GM12878 (cell line): ENCODE measurements around the gene LSMEM2. TPM values are rescaled to one million over a fixed set of nuclear protein-coding genes. Genes with fewer than 3 reads are reported as not detected.

Experiments used
- ATAC-seq: fragments of 200-7000 bp; cut with Tn5 transposase; 3 replicates; pipeline ENCODE4 v1.9.1; 2020; ENCODE audit warnings: mild to moderate bottlenecking, moderate library complexity
- BruUV-seq: library from RNA; stranded (reverse); fragments of 400-500 nt; replicated peaks from 2 replicates; lab custom pipeline; 2021; lab: Mats Ljungman, UMichigan
- CTCF ChIA-PET: fragments of 300-600 bp; sonication (Branson Sonifier 250); formaldehyde crosslinking; extraction: SDS; loops from one replicate; lab custom pipeline; 2021; ENCODE audit warnings: inconsistent platforms; lab: Yijun Ruan, JAX
- POLR2A ChIA-PET: fragments of 350-600 bp; formaldehyde crosslinking; extraction: SDS; loops from one replicate; lab custom pipeline; 2021; ENCODE audit warnings: inconsistent platforms; lab: Charles Lee
- RAD21 ChIA-PET: fragments of 300-600 bp; sonication (Branson Sonifier 250); formaldehyde crosslinking; loops from one replicate; lab custom pipeline; 2023; ENCODE audit warnings: antibody characterized with exemption; ENCODE audit not compliant: unreplicated experiment; lab: Charles Lee
- SMC1A ChIA-PET: fragments of 300-600 bp; sonication (Branson Sonifier 250); formaldehyde crosslinking; loops from one replicate; lab custom pipeline; 2023; ENCODE audit not compliant: unreplicated experiment, uncharacterized antibody; lab: Charles Lee
- DNase-seq: peaks from one replicate; pipeline ENCODE4 v3.0.0-alpha.2; 2011; ENCODE audit warnings: low read depth, low spot score
- FAIRE-seq: peaks from 3 replicates; lab custom pipeline; 2011; peaks lifted over from hg19 to GRCh38; lab: Jason Lieb, UNC
- H2AFZ ChIP-seq: 2 replicates; pipeline ENCODE4 v1.6.0; 2011; ENCODE audit warnings: low read depth, low read length, control low read depth; ENCODE audit not compliant: control insufficient read depth
- H3K27ac ChIP-seq: 2 replicates; pipeline ENCODE4 v1.5.1; 2011; ENCODE audit warnings: control low read depth; ENCODE audit not compliant: control insufficient read depth, insufficient read depth
- H3K27me3 ChIP-seq, 2 experiments: replicated peaks in 1 of 2; 2 replicates each; pipeline versions ENCODE4 v1.6.0 to v1.6.1; 2011; ENCODE audit warnings: low read length in 1 of 2; ENCODE audit not compliant: control insufficient read depth in 2 of 2, insufficient read depth in 2 of 2
- H3K36me3 ChIP-seq, 2 experiments: 2 replicates each; pipeline ENCODE4 v1.5.1; 2011; ENCODE audit warnings: low read length in 1 of 2; ENCODE audit not compliant: control insufficient read depth in 2 of 2, insufficient read depth in 2 of 2
- H3K4me1 ChIP-seq: 2 replicates; pipeline ENCODE4 v1.6.1; 2011; ENCODE audit warnings: mild to moderate bottlenecking, low read length, moderate library complexity, mixed read lengths; ENCODE audit not compliant: control insufficient read depth, insufficient read depth
- H3K4me2 ChIP-seq: 2 replicates; pipeline ENCODE4 v1.6.0; 2011; ENCODE audit warnings: control low read depth; ENCODE audit not compliant: control insufficient read depth, insufficient read depth
- H3K4me3 ChIP-seq: fragments of 200-600 bp; sonication (generic); 2 replicates; pipeline ENCODE4 v1.5.1; 2016
- H3K79me2 ChIP-seq: 2 replicates; pipeline ENCODE4 v1.6.0; 2011; ENCODE audit warnings: low read length; ENCODE audit not compliant: control insufficient read depth, insufficient read depth
- H3K9ac ChIP-seq: 2 replicates; pipeline ENCODE4 v1.8.0; 2011; ENCODE audit warnings: low read length, control low read depth, mixed read lengths; ENCODE audit not compliant: control insufficient read depth, insufficient read depth
- H3K9me3 ChIP-seq: replicated peaks from 3 replicates; pipeline ENCODE4 v1.5.1; 2011; ENCODE audit warnings: mild to moderate bottlenecking, low read length; ENCODE audit not compliant: control insufficient read depth, insufficient read depth
- H4K20me1 ChIP-seq: 2 replicates; pipeline ENCODE4 v1.6.0; 2011; ENCODE audit not compliant: control insufficient read depth, insufficient read depth
- ATF7 ChIP-seq: fragments of 450-650 bp; IDR thresholded peaks from 2 replicates; pipeline ENCODE4 v1.6.1; 2016; ENCODE audit warnings: low read depth, mild to moderate bottlenecking
- CHD4 ChIP-seq: fragments of 200-600 bp; sonication (generic); IDR thresholded peaks from 2 replicates; pipeline ENCODE4 v1.6.1; 2016; ENCODE audit warnings: mild to moderate bottlenecking
- MTA3 ChIP-seq: IDR thresholded peaks from 2 replicates; pipeline ENCODE4 v1.6.1; 2012; ENCODE audit warnings: low read length, inconsistent platforms, borderline replicate concordance
- TCF3 ChIP-seq: IDR thresholded peaks from 2 replicates; pipeline ENCODE4 v1.6.1; 2012; ENCODE audit warnings: low read depth, mild to moderate bottlenecking, low read length, borderline replicate concordance; ENCODE audit not compliant: insufficient read depth
- ZBTB4 ChIP-seq: fragments of 450-650 bp; formaldehyde crosslinking; IDR thresholded peaks from 2 replicates; pipeline ENCODE4 v1.4.0; 2022; ENCODE audit warnings: mild to moderate bottlenecking, moderate library complexity
- ZZZ3 ChIP-seq: IDR thresholded peaks from 2 replicates; pipeline ENCODE4 v1.6.1; 2011; ENCODE audit warnings: low read depth; ENCODE audit not compliant: control insufficient read depth, insufficient read length
- WGBS: methylation state at CpG from one replicate; pipeline ENCODE4 v1.1.6; 2016; ENCODE audit warnings: low lambda C conversion rate; ENCODE audit not compliant: insufficient replicate concordance, insufficient coverage; ENCODE audit errors: missing lambda C conversion rate; 5-methylcytosine and 5-hydroxymethylcytosine counted together
- in situ Hi-C: fragments of 300-500 bp; cut with MboI; formaldehyde crosslinking; loops from 9 replicates; pipeline ENCODE4 v1.14.3; 2018; ENCODE audit warnings: mixed read lengths
- intact Hi-C: fragments of 100-400 bp; cut with micrococcal nuclease; formaldehyde crosslinking; loops from one replicate; pipeline ENCODE4 v1.14.2; 2022; ENCODE audit not compliant: unreplicated experiment
- polyA plus RNA-seq, 11 experiments: library from polyadenylated mRNA; depleted of rRNA in 4 of 11; unstranded in 6 of 11; stranded (reverse) in 5 of 11; fragments of >200 nt; fragmentation: Nextera tagmentation in 4 of 11; fragmentation: Illumina TruSeq in 1 of 11; extraction: Ambion mirVana in 4 of 11; extraction: Trizol in 1 of 11; gene quantifications; 1 replicate in 1 of 11; 2 replicates in 10 of 11; pipeline versions ENCODE4 v1.2.1 to v1.2.3, GENCODE V29; 2011 to 2016; ENCODE audit warnings: inconsistent platforms in 2 of 11, missing spikeins in 2 of 11, low read depth in 1 of 11
- total RNA-seq, 4 experiments: library from RNA; depleted of rRNA in 3 of 4; stranded (reverse); fragments of >200 nt in 3 of 4; fragmentation: Illumina TruSeq in 1 of 4; extraction: Trizol in 1 of 4; gene quantifications; 2 replicates each; pipeline versions ENCODE4 v1.2.1 to v1.2.3, GENCODE V29; 2013 to 2021

LSMEM2 gene
- total and polyA plus RNA-seq, 10 of the 15 experiments (the other 5 are each of a cell fraction or from before 2014, with no cell fraction given), result 0.17 TPM; not detected in 9

DNA sequence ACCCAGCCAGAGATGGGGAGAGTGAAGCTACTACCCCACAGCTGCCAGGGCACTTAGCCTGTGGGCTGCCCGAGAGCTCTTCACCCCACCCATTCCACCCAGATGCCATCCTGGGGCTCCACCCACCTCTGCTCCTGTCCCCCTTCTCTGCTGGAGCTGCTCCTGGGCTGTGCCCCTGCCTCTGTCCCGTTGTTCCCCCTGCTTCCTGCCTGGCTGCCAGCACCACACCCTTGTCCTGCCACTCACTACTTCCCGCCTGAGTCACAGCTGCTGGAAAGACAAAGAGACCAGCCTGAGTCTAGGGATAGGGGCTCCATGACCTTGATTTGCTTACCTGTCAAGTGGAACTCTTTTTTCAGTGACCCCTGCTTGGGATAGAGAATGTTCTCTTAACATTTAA lies 30.5 kb upstream of the LSMEM2 start (continued):
- TF ChIP-seq ZBTB4 (CRISPR knock-in tag) (no peak), TCF3 (no peak), ATF7 (no peak), CHD4 (no peak)

GRCh38 chr3:50249457-50249856 lies 29.4 kb upstream of the LSMEM2 start:
- H3K36me3 ChIP-seq, result peaks cover 29 to 39% of the 10 kb centered on the region in 2 experiments
- intact Hi-C loops, result no loop called here
- ATAC-seq (no peak), FAIRE-seq (no peak), DNase-seq (no peak)
- no peak overlapping the region for H2AFZ ChIP-seq
- in situ Hi-C loops, result no loop called here
- ChIA-PET CTCF (interaction anchor here (1.8 kb wide), 2 partner anchors 22 to 57 kb away, joined by 4 to 9 read pairs; partner anchors contain the start of gene GNAT1), SMC1A (interaction anchor here (1.3 kb wide), 1 partner anchor 55 kb away, joined by 3 read pairs; no protein-coding TSS in a partner anchor), POLR2A (no interaction called here), RAD21 (interaction anchor here (4.1 kb wide), 1 partner anchor 21 kb away, joined by 73 read pairs; no protein-coding TSS in a partner anchor)
- H3K4me1 ChIP-seq, result peaks cover 22% of the 10 kb centered on the region
- H4K20me1 ChIP-seq, result peaks cover 20% of the 10 kb centered on the region
- H3K4me2 ChIP-seq, result no peak overlapping the region
- TF ChIP-seq ZZZ3, result no peak
- TF ChIP-seq MTA3, result no peak
- H3K27ac ChIP-seq, result no peak overlapping the region
- no peak overlapping the region for H3K4me3 ChIP-seq
- no peaks in the 10 kb centered on the region for H3K9me3 ChIP-seq
- no peaks in the 10 kb centered on the region for H3K27me3 ChIP-seq
- H3K9ac ChIP-seq, result no peak overlapping the region
- BruUV-seq, result no TSS peak
- peaks cover 57% of the 10 kb centered on the region for H3K79me2 ChIP-seq
- 93% methylated on average over 5 of the region's 5 CpGs for WGBS
